Measurements from ENCODE around the gene MRPS23. TPM values are rescaled to one million over a fixed set of nuclear protein-coding genes. Genes with fewer than 3 reads are reported as not detected.

MRPS23 gene
- total RNA-seq, 3 donors from 2014 or later = 15.1 to 27.2 (median 24.0) TPM

DNA sequence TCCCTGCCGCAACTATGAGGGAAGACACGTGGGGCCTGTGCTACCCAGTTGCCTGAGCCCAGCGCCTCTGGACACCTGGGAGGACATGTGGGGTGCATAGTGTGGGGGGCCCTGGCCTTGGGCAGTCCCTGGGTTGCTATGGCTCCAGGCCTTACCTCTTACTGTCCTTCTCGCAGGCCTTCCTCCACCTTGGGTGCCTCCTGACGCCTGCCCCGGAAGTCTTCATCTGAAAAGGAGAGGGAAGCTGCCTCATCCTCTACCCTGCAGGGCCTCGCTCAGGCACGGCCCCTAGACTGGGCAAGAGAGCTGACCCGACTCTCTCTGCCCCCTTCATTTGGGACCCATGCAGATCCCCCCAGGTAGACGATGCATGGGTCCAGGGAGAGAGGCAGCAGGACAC is 16.5 kb upstream of the MRPS23 start:
- H3K36me3 ChIP-seq (ENCODE audit: low read depth) = no peaks in the 10 kb centered on the region
- H3K9me3 ChIP-seq = no peaks in the 10 kb centered on the region
- peaks cover 15% of the 10 kb centered on the region for H3K4me1 ChIP-seq (ENCODE audit: low read depth)
- ATAC-seq = no peak
- H3K4me3 ChIP-seq = no peak overlapping the region
- intact Hi-C loops (cut with DNase I, micrococcal nuclease) = no loop called here
- TF ChIP-seq CTCF (IDR thresholded peaks at IDR 0.05) = no peak
- no peak for DNase-seq

- peaks cover 24% of the 10 kb centered on the region for H3K4me1 ChIP-seq (ENCODE audit: low read depth)
- no peak overlapping the region for H3K4me3 ChIP-seq
- no peaks in the 10 kb centered on the region for H3K9me3 ChIP-seq
- H3K36me3 ChIP-seq (ENCODE audit: low read depth) = no peaks in the 10 kb centered on the region
- intact Hi-C loops (cut with DNase I, micrococcal nuclease) = no loop called here
- DNase-seq (peak in 1 of 3 donors; percentile 6), ATAC-seq (no peak)
- no peak for TF ChIP-seq CTCF (IDR thresholded peaks at IDR 0.05)
These were observed 14.4 kb upstream of the MRPS23 start for GRCh38 chr17:57864273-57864672.

- TF ChIP-seq CTCF (IDR thresholded peaks at IDR 0.05) = no peak
- Histone ChIP-seq H3K4me1 (ENCODE audit: low read depth) (peaks cover 22% of the 10 kb centered on the region), H3K36me3 (ENCODE audit: low read depth) (no peaks in the 10 kb centered on the region), H3K9me3 (no peaks in the 10 kb centered on the region), H3K4me3 (no peak overlapping the region)
- ATAC-seq (no peak), DNase-seq (peak in 1 of 3 donors; percentile 16)
- intact Hi-C loops (cut with DNase I, micrococcal nuclease) = no loop called here
These were observed 13.1 kb upstream of the MRPS23 start for GRCh38 chr17:57862694-57863667.

- H3K9me3 ChIP-seq = no peaks in the 10 kb centered on the region
- no peaks in the 10 kb centered on the region for H3K36me3 ChIP-seq (ENCODE audit: low read depth)
- intact Hi-C loops (cut with DNase I, micrococcal nuclease) = no loop called here
- H3K4me1 ChIP-seq (ENCODE audit: low read depth) = peaks cover 24% of the 10 kb centered on the region
- no peak for TF ChIP-seq CTCF (IDR thresholded peaks at IDR 0.05)
- ATAC-seq (peak; percentile 76), DNase-seq (peak; percentile 64 to 83 (median 78))
- peak overlapping the region; percentile 11 for H3K4me3 ChIP-seq
These were observed 12.2 kb upstream of the MRPS23 start for GRCh38 chr17:57861790-57862693.

DNA sequence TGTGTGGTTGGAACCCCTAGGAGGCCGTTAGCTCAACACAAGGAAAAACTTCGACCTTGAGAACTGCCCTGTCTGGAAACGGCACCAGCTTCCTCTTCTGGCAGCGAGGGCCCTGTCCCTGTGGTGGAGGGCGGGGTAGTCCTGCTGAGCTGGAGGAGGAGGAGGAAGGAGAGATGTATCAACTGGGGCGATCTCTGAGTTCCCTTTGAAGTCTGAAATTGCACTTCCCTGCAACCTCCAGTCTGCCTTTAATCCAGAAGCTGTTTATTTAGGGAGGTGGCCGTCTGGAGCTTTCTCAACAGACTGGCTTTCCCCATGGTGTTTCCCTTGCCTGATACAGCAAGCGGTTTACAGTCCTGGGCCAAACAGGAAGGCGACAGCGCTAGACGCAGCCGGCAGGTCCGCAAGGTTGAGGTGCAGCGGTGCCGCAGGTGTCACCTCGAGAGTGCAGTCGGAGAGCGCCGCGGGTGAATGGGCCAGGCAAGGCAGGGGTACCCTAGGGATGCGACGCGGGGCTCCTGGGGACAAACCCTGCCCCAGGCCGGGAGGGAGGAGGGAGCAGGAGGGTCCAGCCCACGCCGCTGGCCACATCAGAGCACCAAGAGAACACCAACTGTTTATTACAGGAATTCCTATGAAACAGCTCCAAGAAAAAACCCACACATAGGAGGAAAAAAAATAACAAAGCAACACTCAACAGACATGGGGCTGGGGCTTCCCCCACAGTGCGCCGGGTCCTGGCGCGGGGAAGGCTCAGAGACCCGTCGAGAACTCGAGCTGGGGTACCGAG is 11.4 kb upstream of the MRPS23 start:
- Histone ChIP-seq H3K4me3 (no peak overlapping the region), H3K4me1 (ENCODE audit: low read depth) (peaks cover 24% of the 10 kb centered on the region), H3K36me3 (ENCODE audit: low read depth) (no peaks in the 10 kb centered on the region), H3K9me3 (no peaks in the 10 kb centered on the region)
- no peak for TF ChIP-seq CTCF (IDR thresholded peaks at IDR 0.05)
- DNase-seq (peak; percentile 73 to 89 (median 81)), ATAC-seq (peak; percentile 83)
- intact Hi-C loops (cut with DNase I, micrococcal nuclease) = no loop called here
